HG03139 (cell line): ENCODE data around the gene ABCB11.
"Not testable (repeated sequence)": the region's sequence is repeated elsewhere in the genome, so short reads cannot be mapped to it uniquely, and the experiment has no call there.

Experiments
- ATAC-seq: cut with Tn5 transposase; IDR thresholded peaks from one replicate; pipeline ENCODE4 v1.9.1; 2021; ENCODE audit not compliant: unreplicated experiment

Gene ABCB11

GRCh38 chr2:169031202-169031601 is at the start of gene ABCB11:
Gene ABCB11 (minus strand): TSS chr2:169031324. CDS start chr2:169018125, 13,199 bp downstream.
- ATAC-seq = no peak

GRCh38 chr2:169080250-169081069 is 49.3 kb upstream of the ABCB11 start:
- ATAC-seq = peak; percentile 79

- ATAC-seq = no peak
Measured at GRCh38 chr2:169077674-169078240, 46.6 kb upstream of the ABCB11 start.

- ATAC-seq = no peak
Measured at GRCh38 chr2:169073963-169074751, 43.0 kb upstream of the ABCB11 start.

- no peak for ATAC-seq
Measured at GRCh38 chr2:169073211-169073962, 42.3 kb upstream of the ABCB11 start.

DNA sequence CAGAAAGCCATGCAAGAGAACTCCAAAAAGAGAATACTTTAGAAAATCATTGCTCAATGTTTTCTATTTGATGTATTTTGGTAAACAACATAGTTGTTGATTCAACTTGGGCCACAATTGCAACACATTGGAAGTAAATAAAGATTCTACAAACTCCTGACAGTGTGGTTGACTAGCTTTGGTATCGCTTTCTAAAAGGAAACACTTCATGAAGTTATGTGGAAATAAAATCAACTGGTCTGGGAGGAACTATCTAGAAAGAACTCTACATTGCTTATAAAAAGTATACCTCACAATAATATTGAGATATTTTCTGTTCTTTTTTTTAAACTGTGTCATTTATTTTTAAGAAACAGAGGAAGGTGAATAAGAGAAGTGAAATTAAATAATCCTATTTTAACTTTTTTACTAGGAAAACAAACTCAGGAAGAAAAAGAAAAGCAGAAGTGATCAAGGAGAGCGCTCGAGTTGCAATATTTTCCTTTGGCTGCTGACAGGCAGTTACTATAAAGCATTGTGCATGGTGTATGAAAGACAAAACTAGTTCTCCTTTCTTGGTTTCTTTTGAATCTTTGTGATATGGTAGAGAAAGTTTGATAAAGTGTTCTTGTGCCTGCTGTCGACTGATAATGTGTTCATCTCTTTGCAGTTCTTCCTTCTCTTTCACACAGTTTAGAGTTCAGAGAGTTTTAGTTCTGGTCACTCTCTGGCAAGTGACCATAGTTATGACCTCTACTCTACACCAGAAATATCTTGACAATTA is 41.2 kb upstream of the ABCB11 start:
- peak; percentile 49 for ATAC-seq

DNA sequence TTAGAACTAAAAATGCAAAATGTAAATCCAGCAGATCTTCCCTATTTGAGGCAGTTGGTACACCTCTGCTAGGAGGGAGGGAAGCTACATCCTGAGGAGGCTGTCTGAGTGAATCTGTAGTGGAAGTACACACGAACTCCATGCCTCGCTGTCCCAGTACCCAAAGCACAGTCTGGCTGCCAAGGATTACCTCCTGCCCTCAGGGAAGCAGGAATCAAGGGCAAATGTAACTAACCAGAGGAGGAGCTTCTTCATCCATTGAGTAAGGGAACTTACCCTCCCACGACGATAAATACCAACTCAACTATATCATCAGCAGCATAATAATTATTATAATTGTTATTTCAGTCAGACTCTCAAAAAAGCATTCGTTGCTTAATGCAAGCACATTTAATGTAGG is 40.3 kb upstream of the ABCB11 start:
- ATAC-seq = no peak

DNA sequence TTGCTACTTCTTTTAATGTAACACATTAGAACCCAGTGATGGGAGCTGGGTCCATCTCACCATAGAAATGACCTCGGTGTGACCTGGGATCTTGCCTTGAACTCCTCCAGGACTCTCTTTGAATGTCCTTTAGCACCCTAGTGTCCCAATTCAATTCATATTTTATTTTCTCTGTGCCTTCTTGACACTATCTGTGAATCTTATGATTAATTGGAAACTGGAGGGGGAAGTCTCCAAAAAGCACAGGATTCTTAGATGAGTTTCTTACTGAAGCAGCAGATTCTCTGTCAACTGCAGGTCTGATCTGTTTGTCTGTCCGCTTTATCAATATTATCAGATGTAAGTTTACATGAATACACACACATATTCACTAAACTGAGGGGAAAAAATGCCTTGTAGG is 38.7 kb upstream of the ABCB11 start:
- no peak for ATAC-seq

GRCh38 chr2:169069341-169069740 is 38.2 kb upstream of the ABCB11 start, which contains the start of gene DHRS9:
Gene DHRS9 (plus strand): TSS chr2:169069563. CDS start chr2:169081582, 12,019 bp downstream.
- ATAC-seq = no peak

- no peak for ATAC-seq
Measured at GRCh38 chr2:169066897-169067296, 35.8 kb upstream of the ABCB11 start.

DNA sequence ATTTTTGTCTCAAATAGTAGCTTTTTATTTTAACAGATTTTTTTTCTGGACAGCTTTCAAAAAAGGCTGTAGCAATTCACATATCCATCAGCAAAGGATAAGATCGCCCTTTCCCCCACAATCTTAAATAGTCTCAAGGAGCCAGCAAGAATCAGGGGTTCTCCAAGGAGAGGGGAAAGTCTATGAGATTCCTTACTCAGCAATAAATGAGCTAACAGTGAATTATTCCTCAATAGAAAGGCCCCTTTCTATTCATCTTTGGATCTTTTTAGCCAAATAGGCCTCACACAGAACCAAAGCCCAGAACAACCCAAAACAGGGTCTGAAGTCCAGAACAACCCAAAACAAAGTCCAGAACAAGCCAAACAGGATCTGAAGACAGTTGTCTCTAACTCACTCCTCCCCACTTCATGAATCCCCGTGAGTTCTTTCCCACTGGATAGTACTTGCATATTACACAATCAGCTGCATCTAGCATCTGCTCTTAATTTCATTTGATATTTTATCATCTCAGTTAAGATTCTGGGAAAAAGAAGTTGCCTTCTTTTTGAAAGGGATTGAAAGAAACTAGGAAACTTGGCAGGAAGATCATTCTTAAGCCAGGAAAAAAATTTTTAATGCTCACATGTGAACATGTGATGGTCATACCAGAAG is 34.9 kb upstream of the ABCB11 start:
- no peak for ATAC-seq

- ATAC-seq = no peak
Measured at GRCh38 chr2:169065422-169065821, 34.3 kb upstream of the ABCB11 start.

- ATAC-seq = not testable (repeated sequence)
Measured at GRCh38 chr2:169064199-169064598, 33.1 kb upstream of the ABCB11 start.

DNA sequence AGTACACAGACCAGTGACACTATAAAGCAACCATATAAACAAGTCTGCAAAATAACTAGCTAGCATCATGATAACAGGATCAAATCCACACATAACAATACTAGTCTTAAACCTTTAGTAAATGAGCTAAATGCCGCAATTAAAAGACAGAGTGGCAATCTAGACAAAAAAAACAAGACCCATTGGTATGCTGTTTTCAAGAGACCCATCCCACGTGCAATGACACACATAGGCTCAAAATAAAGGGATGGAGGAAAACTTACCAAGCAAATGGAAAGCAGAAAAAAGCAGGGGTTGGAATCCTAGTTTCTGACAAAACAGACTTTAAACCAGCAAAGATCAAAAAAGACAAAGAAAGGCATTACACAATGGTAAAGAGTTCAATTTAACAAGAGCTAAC is 23.5 kb upstream of the ABCB11 start:
- not testable (repeated sequence) for ATAC-seq

GRCh38 chr2:169050476-169051240 is 19.5 kb upstream of the ABCB11 start:
- ATAC-seq = no peak

- ATAC-seq = no peak
Measured at GRCh38 chr2:169049142-169049541, 18.0 kb upstream of the ABCB11 start.

DNA sequence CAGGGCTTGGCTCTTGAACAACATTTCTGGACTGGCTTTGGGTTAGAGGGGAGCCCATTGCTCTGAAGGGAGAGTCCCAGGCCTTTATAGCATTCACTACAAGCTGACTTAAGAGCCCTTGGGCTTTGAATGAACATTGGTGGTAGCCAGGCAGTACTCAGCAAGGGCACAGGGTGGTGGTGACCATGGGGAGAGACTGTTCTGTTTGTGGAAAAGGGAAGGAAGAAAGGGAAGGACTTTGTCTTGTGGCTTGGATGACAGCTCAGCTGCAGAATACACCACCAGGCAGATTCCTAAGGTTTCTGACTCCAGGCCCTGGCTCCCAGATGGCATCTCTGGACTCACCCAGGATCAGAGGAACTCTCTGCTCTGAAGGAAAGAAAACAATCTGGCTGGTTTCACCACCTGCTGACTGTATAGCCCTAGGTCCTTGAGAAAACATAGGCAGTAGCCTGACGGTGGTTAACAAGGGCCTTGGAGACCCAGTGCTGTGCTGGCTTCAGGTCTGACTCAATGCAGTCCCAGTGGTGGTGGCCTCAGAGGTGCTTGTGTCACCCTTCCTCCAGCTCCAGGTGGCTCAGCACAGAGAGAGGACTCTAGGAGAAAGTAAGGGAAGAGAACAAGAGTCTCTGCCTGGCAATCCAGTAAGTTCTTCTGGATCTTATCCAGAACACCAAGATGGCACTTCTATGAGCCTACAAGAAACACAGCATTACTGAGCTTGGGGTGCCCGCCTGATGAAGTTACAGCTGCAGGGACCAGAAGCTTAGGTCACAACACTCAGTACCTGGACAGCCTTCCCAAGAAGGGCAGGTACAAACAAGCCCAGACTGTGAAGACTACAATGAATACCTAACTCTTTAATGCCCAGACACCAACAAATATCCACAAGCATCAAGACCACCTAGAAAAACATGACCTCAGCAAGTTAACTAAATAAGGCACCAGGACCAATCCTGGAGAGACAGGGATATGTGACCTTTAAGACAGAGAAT is 16.4 kb upstream of the ABCB11 start:
- ATAC-seq = no peak
